Right ventricle myocardium inferior (tissue), 1 donor: ENCODE measurements around the gene TAS2R7. TPM values are rescaled to one million over a fixed set of nuclear protein-coding genes. Genes with fewer than 3 reads are reported as not detected.

ENCODE experiments used
- ATAC-seq: fragments of 200-7000 bp; cut with Tn5 transposase; one replicate; pipeline ENCODE4 v1.9.1; 2020; ENCODE audit warnings: mild to moderate bottlenecking, moderate library complexity
- DNase-seq: peaks from one replicate; pipeline ENCODE4 v3.0.0; 2021; ENCODE audit errors: missing footprints
- intact Hi-C: fragments of 100-400 bp; cut with DNase I; formaldehyde crosslinking; loops from one replicate; pipeline ENCODE4 v1.11.0; 2022
- total RNA-seq: library from RNA; stranded (reverse); fragmentation: NEBNext Ultra II Directional; extraction: Animal tissue kit (Norgen Biotek cat#: 25700); gene quantifications from one replicate; pipeline ENCODE4 v1.2.1, GENCODE V29; 2021
- donor health status: DM: no; HTN: yes; CAD: no; lungs with severe emphysema.

TAS2R7 gene
- total RNA-seq, 1 donor from 2014 or later = not detected

GRCh38 chr12:10756194-10756593 lies 46.2 kb downstream of the TAS2R7 start:
- intact Hi-C loops = no loop called here
- no peak for ATAC-seq
- DNase-seq = no peak

DNA sequence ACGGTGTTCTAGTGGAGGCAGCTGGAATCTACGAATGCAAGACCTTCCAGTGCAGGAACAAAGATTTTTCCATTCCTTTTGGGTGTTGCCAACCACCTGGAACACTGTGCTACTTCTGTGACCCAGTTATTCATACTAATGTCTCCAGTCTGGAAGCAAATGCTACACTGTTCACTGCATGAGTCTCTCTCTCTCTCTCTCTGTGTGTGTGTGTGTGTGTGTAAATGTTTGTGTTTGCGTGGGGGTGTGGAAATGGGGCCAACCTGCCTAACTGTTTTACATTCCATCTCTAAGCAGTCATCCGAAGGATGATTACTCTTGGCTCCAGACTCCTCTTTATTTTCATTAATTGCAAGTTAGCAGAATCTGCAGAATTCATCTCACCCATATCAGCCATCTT lies 49.4 kb downstream of the TAS2R7 start:
- ATAC-seq (no peak), DNase-seq (no peak)
- intact Hi-C loops = no loop called here

Other genes with a start within 250 kb of the TAS2R7 start
- 14.8 TPM for gene MAGOHB, start 189.0 kb downstream of the TAS2R7 start, total RNA-seq
- gene STYK1, start 128.6 kb downstream of the TAS2R7 start, total RNA-seq = not detected
- 594 TPM for gene YBX3, start 79.3 kb downstream of the TAS2R7 start, total RNA-seq
- gene TAS2R8, start 4.7 kb upstream of the TAS2R7 start, total RNA-seq = not detected
- gene TAS2R9, start 7.5 kb upstream of the TAS2R7 start, total RNA-seq = not detected
- not detected for gene TAS2R10, start 23.7 kb upstream of the TAS2R7 start, total RNA-seq
- gene PRR4, start 46.8 kb upstream of the TAS2R7 start, total RNA-seq = 1.8 TPM
- gene PRH1, start 81.6 kb upstream of the TAS2R7 start, total RNA-seq = 4.2 TPM
- 0.43 TPM for gene TAS2R13, start 106.9 kb upstream of the TAS2R7 start, total RNA-seq
- gene PRH2, start 126.6 kb upstream of the TAS2R7 start, total RNA-seq = not detected
- 0.38 TPM for gene TAS2R14, start 136.6 kb upstream of the TAS2R7 start, total RNA-seq
- gene TAS2R50, start 184.3 kb upstream of the TAS2R7 start, total RNA-seq = not detected
- gene TAS2R20, start 195.7 kb upstream of the TAS2R7 start, total RNA-seq = 0.46 TPM
- gene TAS2R19, start 220.0 kb upstream of the TAS2R7 start, total RNA-seq = 0.49 TPM
- gene TAS2R31, start 228.8 kb upstream of the TAS2R7 start, total RNA-seq = 0.41 TPM